GM21423 (cell line): ENCODE results near the gene ALDH4A1.
"Not testable (repeated sequence)": the region's sequence is repeated elsewhere in the genome, so short reads cannot be mapped to it uniquely, and the experiment has no call there.

Source experiments
- ATAC-seq: cut with Tn5 transposase; IDR thresholded peaks from one replicate; pipeline ENCODE4 v1.9.1; 2021; ENCODE audit warnings: mild to moderate bottlenecking, moderate library complexity; ENCODE audit not compliant: unreplicated experiment

Gene ALDH4A1

GRCh38 chr1:18858070-18858688, 44.2 kb downstream of the ALDH4A1 start:
- ATAC-seq, result no peak

- no peak for ATAC-seq
Observed at GRCh38 chr1:18856435-18856834, 45.9 kb downstream of the ALDH4A1 start.

- no peak for ATAC-seq
Observed at GRCh38 chr1:18855573-18855972, 46.8 kb downstream of the ALDH4A1 start.

- ATAC-seq, result no peak
Observed at GRCh38 chr1:18854331-18855025, 47.9 kb downstream of the ALDH4A1 start.

- no peak for ATAC-seq
Observed at GRCh38 chr1:18852501-18852900, 49.9 kb downstream of the ALDH4A1 start.

GRCh38 chr1:18849261-18849711, 53.1 kb downstream of the ALDH4A1 start:
- ATAC-seq, result no peak

- not testable (repeated sequence) for ATAC-seq
Observed at GRCh38 chr1:18847723-18848122, 54.6 kb downstream of the ALDH4A1 start.

GRCh38 chr1:18840145-18840544, 62.2 kb downstream of the ALDH4A1 start:
- ATAC-seq, result no peak

- no peak for ATAC-seq
Observed at GRCh38 chr1:18836654-18837053, 65.7 kb downstream of the ALDH4A1 start.

GRCh38 chr1:18832319-18832718, 70.0 kb downstream of the ALDH4A1 start:
- ATAC-seq, result not testable (repeated sequence)

- ATAC-seq, result no peak
Observed at GRCh38 chr1:18831656-18832055, 70.7 kb downstream of the ALDH4A1 start.

GRCh38 chr1:18830596-18830995, 71.8 kb downstream of the ALDH4A1 start:
- no peak for ATAC-seq

GRCh38 chr1:18829671-18830070, 72.7 kb downstream of the ALDH4A1 start:
- no peak for ATAC-seq

GRCh38 chr1:18828224-18828623, 74.1 kb downstream of the ALDH4A1 start:
- no peak for ATAC-seq

GRCh38 chr1:18823438-18823837, 78.9 kb downstream of the ALDH4A1 start:
- ATAC-seq, result no peak
